BLaER1 (cell line): ENCODE results near the gene EML1.

ENCODE experiments used
- H3K27ac ChIP-seq: shearing (Covaris generic); formaldehyde crosslinking; 2 replicates; pipeline ENCODE4 v1.8.1; 2022
- H3K27me3 ChIP-seq: shearing (Covaris generic); formaldehyde crosslinking; 2 replicates; pipeline ENCODE4 v1.8.1; 2022
- H3K36me3 ChIP-seq: shearing (Covaris generic); formaldehyde crosslinking; 2 replicates; pipeline ENCODE4 v1.8.1; 2022
- H3K4me1 ChIP-seq: shearing (Covaris generic); formaldehyde crosslinking; 2 replicates; pipeline ENCODE4 v1.8.1; 2022
- H3K4me2 ChIP-seq: shearing (Covaris generic); formaldehyde crosslinking; 2 replicates; pipeline ENCODE4 v1.8.1; 2022
- H3K4me3 ChIP-seq: shearing (Covaris generic); formaldehyde crosslinking; 2 replicates; pipeline ENCODE4 v1.8.1; 2022
- H3K9ac ChIP-seq: shearing (Covaris generic); formaldehyde crosslinking; 2 replicates; pipeline ENCODE4 v1.8.1; 2022
- H3K9me3 ChIP-seq: shearing (Covaris generic); formaldehyde crosslinking; 2 replicates; pipeline ENCODE4 v1.8.1; 2022
- H4K20me1 ChIP-seq: shearing (Covaris generic); formaldehyde crosslinking; 2 replicates; pipeline ENCODE4 v1.8.1; 2022
- Cebpa-rat ChIP-seq: shearing (Covaris generic); IDR thresholded peaks from 2 replicates; pipeline ENCODE4 v1.8.1; 2022

EML1 gene

GRCh38 chr14:99991331-99991730 is 198.1 kb downstream of the EML1 start:
- Histone ChIP-seq H3K4me3 (no peak overlapping the region), H3K4me1 (peaks cover 4% of the 10 kb centered on the region; the same call in 1 of the 2 replicates), H3K4me2 (no peak overlapping the region), H3K27ac (no peak overlapping the region), H3K9me3 (peaks cover 62% of the 10 kb centered on the region), H3K9ac (no peak overlapping the region), H3K27me3 (no peaks in the 10 kb centered on the region), H4K20me1 (peaks cover 48% of the 10 kb centered on the region), H3K36me3 (peaks cover 23% of the 10 kb centered on the region)
- TF ChIP-seq Cebpa-rat, result no peak
